HepG2 (cell line): ENCODE data around the gene LGALS14. TPM values are rescaled to one million over a fixed set of nuclear protein-coding genes. Genes with fewer than 3 reads are reported as not detected.

Experiments used
- ATAC-seq: fragments of 200-7000 bp; cut with Tn5 transposase; 3 replicates; pipeline ENCODE4 v1.9.1; 2020; ENCODE audit warnings: mild to moderate bottlenecking, moderate library complexity
- BruUV-seq: library from RNA; stranded (reverse); fragments of 400-500 nt; replicated peaks from 2 replicates; lab custom pipeline; 2021; lab: Mats Ljungman, UMichigan
- CTCF ChIA-PET: fragments of 300-600 bp; formaldehyde crosslinking; extraction: SDS; loops from one replicate; lab custom pipeline; 2021; ENCODE audit warnings: low total read pairs, inconsistent platforms, low intra/inter-chr PET ratio; lab: Yijun Ruan, JAX
- POLR2A ChIA-PET: fragments of 350-600 bp; sonication (Branson Sonifier 250); formaldehyde crosslinking; loops from one replicate; lab custom pipeline; 2020; ENCODE audit warnings: antibody characterized with exemption, inconsistent platforms; lab: Yijun Ruan, JAX
- DNase-seq: peaks from one replicate; pipeline ENCODE4 v3.0.0-alpha.2; 2015; ENCODE audit warnings: low spot score
- FAIRE-seq: peaks from 3 replicates; lab custom pipeline; 2011; peaks lifted over from hg19 to GRCh38; lab: Jason Lieb, UNC
- H2AFZ ChIP-seq: one replicate; pipeline ENCODE4 v1.6.1; 2011; ENCODE audit warnings: low read length, inconsistent platforms
- H3K27ac ChIP-seq: fragments of 300-600 bp; 3 replicates; pipeline ENCODE4 v1.8.0; 2011; ENCODE audit warnings: mixed run types, mild to moderate bottlenecking, mixed read lengths, low read length, inconsistent platforms; ENCODE audit not compliant: insufficient read depth; ENCODE audit errors: extremely low read length
- H3K27me3 ChIP-seq, 2 experiments: fragments of 200-600 bp in 1 of 2; 2 replicates in 1 of 2; 3 replicates in 1 of 2; pipeline versions ENCODE4 v1.6.0 to v1.8.0; 2011; ENCODE audit warnings: low read length in 2 of 2, mild to moderate bottlenecking in 2 of 2, moderate library complexity in 2 of 2, inconsistent platforms in 1 of 2; ENCODE audit not compliant: insufficient read depth in 2 of 2, control insufficient read depth in 1 of 2
- H3K36me3 ChIP-seq, 2 experiments: fragments of 200-600 bp in 1 of 2; replicated peaks in 1 of 2; 2 replicates in 1 of 2; 3 replicates in 1 of 2; pipeline versions ENCODE4 v1.5.1 to v1.8.0; 2011; ENCODE audit warnings: low read length in 2 of 2, inconsistent platforms in 1 of 2; ENCODE audit not compliant: insufficient read depth in 2 of 2, control insufficient read depth in 1 of 2
- H3K4me1 ChIP-seq: 2 replicates; pipeline ENCODE4 v1.5.1; 2012; ENCODE audit warnings: low read length, inconsistent platforms; ENCODE audit not compliant: insufficient read depth
- H3K4me2 ChIP-seq: 2 replicates; pipeline ENCODE4 v1.6.0; 2011; ENCODE audit warnings: low read depth, low read length, inconsistent platforms
- H3K4me3 ChIP-seq, 3 experiments: fragments of 200-600 bp in 1 of 3; sonication (generic), shearing (Covaris generic) in 1 of 3; replicated peaks in 1 of 3; 2 replicates each; pipeline ENCODE4 v1.5.1; 2011 to 2016; ENCODE audit warnings: low read length in 3 of 3, inconsistent platforms in 2 of 3, low read depth in 2 of 3, mild to moderate bottlenecking in 2 of 3, control low read depth in 1 of 3, mixed read lengths in 1 of 3; ENCODE audit not compliant: insufficient read depth in 1 of 3
- H3K79me2 ChIP-seq: one replicate; pipeline ENCODE4 v1.6.1; 2011; ENCODE audit warnings: low read length, inconsistent platforms; ENCODE audit not compliant: insufficient read depth
- H3K9ac ChIP-seq: 2 replicates; pipeline ENCODE4 v1.6.0; 2011; ENCODE audit warnings: mild to moderate bottlenecking, low read depth, low read length, inconsistent platforms; ENCODE audit not compliant: insufficient read depth
- H3K9me3 ChIP-seq: 2 replicates; pipeline ENCODE4 v1.5.1; 2012; ENCODE audit warnings: mild to moderate bottlenecking, low read length
- H4K20me1 ChIP-seq: 2 replicates; pipeline ENCODE4 v1.6.0; 2011; ENCODE audit warnings: inconsistent platforms, mild to moderate bottlenecking, low read length, moderate library complexity; ENCODE audit not compliant: insufficient read depth
- ELF1 ChIP-seq: sonication (generic); formaldehyde crosslinking; IDR thresholded peaks from 2 replicates; pipeline ENCODE4 v1.4.0; 2020; ENCODE audit warnings: missing genetic modification reagents
- KDM5B ChIP-seq: sonication (generic); formaldehyde crosslinking; IDR thresholded peaks from 2 replicates; pipeline ENCODE4 v1.4.0; 2020; ENCODE audit warnings: missing genetic modification reagents, mild to moderate bottlenecking, borderline replicate concordance
- KLF12 ChIP-seq: sonication (generic); formaldehyde crosslinking; IDR thresholded peaks from 2 replicates; pipeline ENCODE4 v1.4.0; 2020; ENCODE audit warnings: missing genetic modification reagents, borderline replicate concordance
- MED8 ChIP-seq: sonication (generic); formaldehyde crosslinking; IDR thresholded peaks from 2 replicates; pipeline ENCODE4 v1.8.1; 2023; ENCODE audit warnings: mild to moderate bottlenecking, missing genetic modification reagents; ENCODE audit not compliant: insufficient replicate concordance
- NFIC ChIP-seq: IDR thresholded peaks from 2 replicates; pipeline ENCODE4 v1.6.1; 2012; ENCODE audit warnings: mild to moderate bottlenecking, low read length, inconsistent platforms
- NR2F1 ChIP-seq, 2 experiments: fragments of 450-650 bp in 1 of 2; formaldehyde crosslinking in 1 of 2; IDR thresholded peaks; 2 replicates each; pipeline versions ENCODE4 v1.5.0 to v1.6.1; 2016 to 2020; ENCODE audit warnings: mild to moderate bottlenecking in 1 of 2, missing compliant biosample characterization in 1 of 2, missing genetic modification reagents in 1 of 2, moderate library complexity in 1 of 2
- RXRB ChIP-seq: IDR thresholded peaks from 2 replicates; pipeline ENCODE4 v1.6.1; 2016; ENCODE audit warnings: borderline replicate concordance, missing genetic modification reagents, missing compliant biosample characterization
- TGIF2 ChIP-seq: IDR thresholded peaks from 2 replicates; pipeline ENCODE4 v1.6.1; 2016; ENCODE audit warnings: control low read depth, missing compliant biosample characterization
- ZNF260 ChIP-seq: sonication (generic); formaldehyde crosslinking; IDR thresholded peaks from 2 replicates; pipeline ENCODE4 v1.4.0; 2020; ENCODE audit warnings: missing genetic modification reagents, low read depth, mild to moderate bottlenecking, borderline replicate concordance
- ZNF367 ChIP-seq: sonication (generic); formaldehyde crosslinking; IDR thresholded peaks from 2 replicates; pipeline ENCODE4 v1.4.0; 2020; ENCODE audit warnings: missing genetic modification reagents, borderline replicate concordance
- ZNF468 ChIP-seq: sonication (generic); formaldehyde crosslinking; IDR thresholded peaks from 2 replicates; pipeline ENCODE4 v1.8.0; 2022; ENCODE audit warnings: mild to moderate bottlenecking, moderate library complexity, missing genetic modification reagents
- ZNF766 ChIP-seq: sonication (generic); formaldehyde crosslinking; IDR thresholded peaks from 2 replicates; pipeline ENCODE4 v1.5.0; 2020; ENCODE audit warnings: missing genetic modification reagents, borderline replicate concordance
- WGBS: methylation state at CpG from one replicate; pipeline ENCODE4 v1.1.6; 2017; ENCODE audit warnings: low lambda C conversion rate; 5-methylcytosine and 5-hydroxymethylcytosine counted together
- in situ Hi-C: cut with HindIII; loops from 2 replicates; pipeline ENCODE4 v1.10.0; 2017; ENCODE audit warnings: low pct_unique_long_range_greater_than_20kb; ENCODE audit not compliant: extremely low pct_ligation_motif_present
- intact Hi-C: fragments of 100-400 bp; cut with micrococcal nuclease; formaldehyde crosslinking; loops from one replicate; pipeline ENCODE4 v1.10.0; 2022; ENCODE audit not compliant: unreplicated experiment
- polyA plus RNA-seq, 8 experiments: library from polyadenylated mRNA; depleted of rRNA in 3 of 8; stranded (reverse) in 7 of 8; unstranded in 1 of 8; fragments of >200 nt; fragmentation: Illumina TruSeq in 4 of 8; extraction: Trizol in 4 of 8; gene quantifications; 2 replicates each; pipeline versions ENCODE4 v1.2.1 to v1.2.3, GENCODE V29; 2011 to 2016; ENCODE audit warnings: low read depth in 4 of 8, missing spikeins in 1 of 8, mixed read lengths in 1 of 8; ENCODE audit not compliant: insufficient read depth in 1 of 8
- total RNA-seq, 5 experiments: library from RNA; depleted of rRNA; stranded (reverse); fragments of >200 nt; fragmentation: Illumina TruSeq; extraction: Trizol; gene quantifications; 2 replicates each; pipeline ENCODE4 v1.2.3, GENCODE V29; 2016; ENCODE audit warnings: low read depth in 1 of 5

LGALS14 gene
- total and polyA plus RNA-seq, 2 of the 13 experiments (the other 11 are each of a cell fraction or from before 2014, with no cell fraction given), result not detected

- ATAC-seq (no peak), FAIRE-seq (no peak), DNase-seq (no peak)
- intact Hi-C loops, result no loop called here
- in situ Hi-C loops, result no loop called here
- Histone ChIP-seq H3K4me1 (no peaks in the 10 kb centered on the region), H3K9me3 (no peaks in the 10 kb centered on the region), H3K79me2 (no peaks in the 10 kb centered on the region), H4K20me1 (no peaks in the 10 kb centered on the region), H2AFZ (no peak overlapping the region), H3K4me2 (no peak overlapping the region), H3K27ac (no peak overlapping the region), H3K4me3 (no peak overlapping the region), H3K27me3 (peaks cover 0 to 5% of the 10 kb centered on the region in 2 experiments; a peak in 1 of 5 replicates), H3K9ac (no peak overlapping the region), H3K36me3 (no peaks in the 10 kb centered on the region)
- ChIA-PET CTCF (no interaction called here), POLR2A (no interaction called here)
- TF ChIP-seq ELF1 (CRISPR knock-in tag) (no peak), ZNF766 (CRISPR knock-in tag) (no peak), ZNF468 (no peak), RXRB (CRISPR knock-in tag) (no peak), NR2F1 (CRISPR knock-in tag; IDR thresholded peaks at IDR 0.05) (no peak), KDM5B (CRISPR knock-in tag) (no peak), KLF12 (no peak), ZNF367 (CRISPR knock-in tag) (no peak), NFIC (no peak), TGIF2 (CRISPR knock-in tag) (no peak), MED8 (CRISPR knock-in tag) (no peak), ZNF260 (CRISPR knock-in tag) (no peak)
- no TSS peak for BruUV-seq
- 43% methylated on average over 5 of the region's 5 CpGs for WGBS
Observed at GRCh38 chr19:39749981-39750380, 45.7 kb downstream of the LGALS14 start.
